ENCODE measurements around the gene OR52E2. TPM values are rescaled to one million over a fixed set of nuclear protein-coding genes. Genes with fewer than 3 reads are reported as not detected.

OR52E2 gene
- total and polyA plus RNA-seq, 7 experiments from 2014 or later = not detected

DNA sequence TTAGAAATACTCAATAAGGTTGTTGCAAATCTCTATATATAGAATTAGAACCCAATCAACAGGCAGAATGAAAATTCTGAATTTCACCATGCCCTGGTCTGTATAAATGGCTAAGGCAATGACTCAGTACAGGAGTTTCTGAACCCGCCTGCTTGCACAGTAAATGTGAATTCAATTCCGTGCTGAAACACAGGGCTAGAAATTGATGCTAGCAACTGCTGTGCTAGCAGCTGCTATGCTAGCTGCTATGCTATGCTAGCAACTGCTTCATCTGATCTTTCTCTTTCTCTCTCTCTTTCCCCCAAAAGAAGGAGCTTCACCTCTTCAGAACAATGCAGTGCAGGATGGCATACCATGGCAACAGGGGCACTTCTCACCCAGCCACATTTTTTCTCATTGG lies 22.8 kb downstream of the OR52E2 start:
- no peaks in the 10 kb centered on the region for H3K4me1 ChIP-seq (ENCODE audit: control insufficient read depth in 2 of 2, insufficient read depth in 2 of 2, low read length in 2 of 2)
- ChIA-PET CTCF (no interaction called here), POLR2A (no interaction called here)
- H3K36me3 ChIP-seq (ENCODE audit: control insufficient read depth in 2 of 3, insufficient read depth in 3 of 3, low read length in 3 of 3) = no peaks in the 10 kb centered on the region
- no peaks in the 10 kb centered on the region for H3K4me1 Mint-ChIP-seq
- intact Hi-C loops (cut with micrococcal nuclease) = no loop called here
- no peak overlapping the region for H3K4me3 Mint-ChIP-seq
- no peaks in the 10 kb centered on the region for H3K27me3 ChIP-seq (ENCODE audit: control insufficient read depth in 2 of 2, insufficient read depth in 2 of 2, low read length in 2 of 2)
- ATAC-seq = no peak
- peaks cover 0 to 6% (median 0%) of the 10 kb centered on the region in 5 donors for H3K27me3 Mint-ChIP-seq
- H3K27ac ChIP-seq (ENCODE audit: low read depth, low read length) = no peak overlapping the region
- H3K9me3 Mint-ChIP-seq = peaks cover 0 to 4% (median 0%) of the 10 kb centered on the region in 11 donors
- no peaks in the 10 kb centered on the region for H3K9me3 ChIP-seq (ENCODE audit: control insufficient read depth in 2 of 3, low read length in 3 of 3)
- no peak overlapping the region for H3K27ac Mint-ChIP-seq
- no peaks in the 10 kb centered on the region for H3K36me3 Mint-ChIP-seq
- DNase-seq = no peak
- H3K4me3 ChIP-seq (ENCODE audit: low read length) = no peak overlapping the region

DNA sequence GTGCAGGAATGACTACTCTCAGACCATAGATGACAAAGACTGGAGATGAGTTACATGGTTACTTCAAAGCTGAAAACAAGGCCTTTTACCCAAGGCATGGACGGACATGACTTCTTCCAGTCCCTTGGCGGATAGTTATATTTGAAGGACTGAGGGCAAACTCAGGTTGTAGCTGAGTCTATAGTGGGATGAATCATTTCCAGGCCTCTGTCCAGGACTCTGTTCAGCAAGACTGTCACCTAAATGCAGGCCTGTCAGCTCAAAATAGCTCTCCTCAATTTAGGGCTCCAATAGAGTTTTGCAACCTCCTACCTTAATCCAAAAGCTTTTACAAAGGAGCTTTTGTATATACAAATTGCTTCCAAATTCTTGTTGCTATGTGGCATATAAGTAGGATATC lies 37.4 kb downstream of the OR52E2 start:
- Mint-ChIP-seq H3K4me1 (no peaks in the 10 kb centered on the region), H3K9me3 (peaks cover 11 to 49% (median 22%) of the 10 kb centered on the region in 11 donors), H3K27me3 (peaks cover 0 to 12% (median 0%) of the 10 kb centered on the region in 5 donors), H3K36me3 (peaks cover 0 to 4% (median 0%) of the 10 kb centered on the region in 5 donors), H3K4me3 (no peak overlapping the region), H3K27ac (no peak overlapping the region)
- ATAC-seq = no peak
- intact Hi-C loops (cut with micrococcal nuclease) = no loop called here
- POLR2A ChIA-PET = no interaction called here
- Histone ChIP-seq H3K4me3 (ENCODE audit: low read length) (no peak overlapping the region), H3K27ac (ENCODE audit: low read depth, low read length) (no peak overlapping the region), H3K9me3 (ENCODE audit: control insufficient read depth in 2 of 3, low read length in 3 of 3) (peaks cover 0 to 18% (median 0%) of the 10 kb centered on the region in 3 experiments), H3K4me1 (ENCODE audit: control insufficient read depth in 2 of 2, insufficient read depth in 2 of 2, low read length in 2 of 2) (no peaks in the 10 kb centered on the region), H3K36me3 (ENCODE audit: control insufficient read depth in 2 of 3, insufficient read depth in 3 of 3, low read length in 3 of 3) (no peaks in the 10 kb centered on the region), H3K27me3 (ENCODE audit: control insufficient read depth in 2 of 2, insufficient read depth in 2 of 2, low read length in 2 of 2) (no peaks in the 10 kb centered on the region)
- no peak for DNase-seq
- CTCF ChIA-PET = no interaction called here

DNA sequence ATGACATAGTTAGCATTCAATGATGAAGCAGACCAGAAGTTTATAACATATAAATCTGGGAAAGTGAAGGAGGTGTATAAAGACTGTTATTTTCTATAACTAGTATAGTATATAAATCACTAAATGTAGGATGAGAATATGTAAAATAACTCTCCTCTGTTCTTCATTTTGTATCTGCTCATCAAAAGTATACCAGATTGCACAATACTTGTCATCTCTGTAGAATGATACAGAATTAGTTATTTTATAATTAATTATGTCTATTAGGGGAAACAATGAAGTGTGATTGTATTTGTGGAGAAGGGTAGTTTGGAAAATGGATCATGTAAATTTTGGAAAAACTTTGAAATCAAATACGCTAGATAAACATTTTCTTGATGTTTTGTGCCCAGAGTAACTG lies 46.4 kb downstream of the OR52E2 start:
- Mint-ChIP-seq H3K27me3 (peaks cover 0 to 14% (median 10%) of the 10 kb centered on the region in 5 donors), H3K36me3 (no peaks in the 10 kb centered on the region), H3K9me3 (peaks cover 0 to 7% (median 0%) of the 10 kb centered on the region in 11 donors), H3K27ac (no peak overlapping the region), H3K4me3 (no peak overlapping the region), H3K4me1 (no peaks in the 10 kb centered on the region)
- H3K27ac ChIP-seq (ENCODE audit: low read depth, low read length) = no peak overlapping the region
- H3K4me1 ChIP-seq (ENCODE audit: control insufficient read depth in 2 of 2, insufficient read depth in 2 of 2, low read length in 2 of 2) = no peaks in the 10 kb centered on the region
- POLR2A ChIA-PET = no interaction called here
- CTCF ChIA-PET = no interaction called here
- H3K27me3 ChIP-seq (ENCODE audit: control insufficient read depth in 2 of 2, insufficient read depth in 2 of 2, low read length in 2 of 2) = no peaks in the 10 kb centered on the region
- H3K9me3 ChIP-seq (ENCODE audit: control insufficient read depth in 2 of 3, low read length in 3 of 3) = no peaks in the 10 kb centered on the region
- ATAC-seq (no peak), DNase-seq (no peak)
- intact Hi-C loops (cut with micrococcal nuclease) = loop anchor here in 1 of 2 donors (10.0 kb wide), 1 partner anchor 58 kb away; the partner anchor contains the start of gene OR51A2
- H3K36me3 ChIP-seq (ENCODE audit: control insufficient read depth in 2 of 3, insufficient read depth in 3 of 3, low read length in 3 of 3) = no peaks in the 10 kb centered on the region
- no peak overlapping the region for H3K4me3 ChIP-seq (ENCODE audit: low read length)

DNA sequence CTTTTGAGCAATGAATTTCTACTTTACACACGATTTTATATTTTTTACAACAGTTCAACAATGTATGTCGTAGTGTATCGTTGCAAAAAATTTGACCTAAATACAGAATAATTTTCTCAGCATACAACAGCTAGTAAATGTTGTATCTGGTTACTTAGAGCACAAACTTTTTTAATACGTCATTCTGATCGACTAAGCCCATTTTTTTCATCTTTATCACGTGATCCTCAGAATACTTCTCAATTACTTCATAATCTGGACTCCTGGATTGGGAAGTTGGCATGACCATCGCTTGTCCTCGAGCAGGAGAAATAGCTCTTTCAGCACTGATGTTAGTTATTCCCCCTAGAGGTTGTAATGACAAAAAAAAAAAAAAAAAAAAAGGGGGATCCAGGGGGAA lies 48.2 kb downstream of the OR52E2 start:
- CTCF ChIA-PET = no interaction called here
- Histone ChIP-seq H3K27me3 (ENCODE audit: control insufficient read depth in 2 of 2, insufficient read depth in 2 of 2, low read length in 2 of 2) (no peaks in the 10 kb centered on the region), H3K36me3 (ENCODE audit: control insufficient read depth in 2 of 3, insufficient read depth in 3 of 3, low read length in 3 of 3) (no peaks in the 10 kb centered on the region), H3K4me3 (ENCODE audit: low read length) (no peak overlapping the region), H3K27ac (ENCODE audit: low read depth, low read length) (no peak overlapping the region), H3K4me1 (ENCODE audit: control insufficient read depth in 2 of 2, insufficient read depth in 2 of 2, low read length in 2 of 2) (no peaks in the 10 kb centered on the region), H3K9me3 (ENCODE audit: control insufficient read depth in 2 of 3, low read length in 3 of 3) (no peaks in the 10 kb centered on the region)
- Mint-ChIP-seq H3K36me3 (no peaks in the 10 kb centered on the region), H3K27ac (no peak overlapping the region), H3K27me3 (peaks cover 0 to 14% (median 10%) of the 10 kb centered on the region in 5 donors), H3K4me3 (no peak overlapping the region), H3K9me3 (peaks cover 0 to 7% (median 0%) of the 10 kb centered on the region in 11 donors), H3K4me1 (no peaks in the 10 kb centered on the region)
- DNase-seq (no peak), ATAC-seq (no peak)
- intact Hi-C loops (cut with micrococcal nuclease) = loop anchor here in 1 of 2 donors (10.0 kb wide), 1 partner anchor 56 kb away; the partner anchor contains the start of gene OR51A2
- POLR2A ChIA-PET = no interaction called here

Other genes with a start within 250 kb of the OR52E2 start
- gene OR51F2, start 238.3 kb downstream of the OR52E2 start, total RNA-seq = not detected
- not detected for gene OR51F2, start 238.3 kb downstream of the OR52E2 start, polyA plus RNA-seq
- not detected for gene OR51S1, start 210.4 kb downstream of the OR52E2 start, total RNA-seq
- not detected for gene OR51S1, start 210.4 kb downstream of the OR52E2 start, polyA plus RNA-seq
- not detected for gene OR51T1, start 177.7 kb downstream of the OR52E2 start, total RNA-seq
- not detected for gene OR51T1, start 177.7 kb downstream of the OR52E2 start, polyA plus RNA-seq
- not detected for gene OR51A7, start 155.8 kb downstream of the OR52E2 start, total RNA-seq
- not detected for gene OR51A7, start 155.8 kb downstream of the OR52E2 start, polyA plus RNA-seq
- not detected for gene OR51G2, start 140.3 kb downstream of the OR52E2 start, total RNA-seq
- not detected for gene OR51G2, start 140.3 kb downstream of the OR52E2 start, polyA plus RNA-seq
- gene OR51G1, start 135.3 kb downstream of the OR52E2 start, total RNA-seq = not detected
- gene OR51G1, start 135.3 kb downstream of the OR52E2 start, polyA plus RNA-seq = not detected
- gene OR51A4, start 112.0 kb downstream of the OR52E2 start, total RNA-seq = not detected
- not detected for gene OR51A4, start 112.0 kb downstream of the OR52E2 start, polyA plus RNA-seq
- gene OR51A2, start 103.9 kb downstream of the OR52E2 start, total RNA-seq = not detected
- not detected for gene OR51A2, start 103.9 kb downstream of the OR52E2 start, polyA plus RNA-seq
- gene OR51L1, start 64.8 kb downstream of the OR52E2 start, total RNA-seq = not detected
- gene OR51L1, start 64.8 kb downstream of the OR52E2 start, polyA plus RNA-seq = not detected
- not detected for gene OR52J3, start 13.1 kb downstream of the OR52E2 start, total RNA-seq
- gene OR52J3, start 13.1 kb downstream of the OR52E2 start, polyA plus RNA-seq = not detected
- gene OR52E1, start 9.9 kb upstream of the OR52E2 start, total RNA-seq = not detected
- not detected for gene OR52E1, start 9.9 kb upstream of the OR52E2 start, polyA plus RNA-seq
- not detected for gene OR52A5, start 78.7 kb upstream of the OR52E2 start, total RNA-seq
- not detected for gene OR52A5, start 78.7 kb upstream of the OR52E2 start, polyA plus RNA-seq
- gene OR52A1, start 95.1 kb upstream of the OR52E2 start, total RNA-seq = not detected
- gene OR52A1, start 95.1 kb upstream of the OR52E2 start, polyA plus RNA-seq = not detected
- not detected for gene OR51V1, start 141.1 kb upstream of the OR52E2 start, total RNA-seq
- gene OR51V1, start 141.1 kb upstream of the OR52E2 start, polyA plus RNA-seq = not detected
- 10 to 100 TPM in 1 of 5 experiments, under 1 TPM in 1, not detected in 3; 1.00 to 56.2 TPM for gene HBB, start 167.4 kb upstream of the OR52E2 start, total RNA-seq
- gene HBB, start 167.4 kb upstream of the OR52E2 start, polyA plus RNA-seq = under 1 TPM; 0.67 to 0.91 TPM
- not detected for gene HBD, start 174.9 kb upstream of the OR52E2 start, total RNA-seq
- not detected for gene HBD, start 174.9 kb upstream of the OR52E2 start, polyA plus RNA-seq
- not detected for gene HBG1, start 190.2 kb upstream of the OR52E2 start, total RNA-seq
- gene HBG1, start 190.2 kb upstream of the OR52E2 start, polyA plus RNA-seq = not detected
- gene HBG2, start 195.2 kb upstream of the OR52E2 start, total RNA-seq = not detected
- gene HBG2, start 195.2 kb upstream of the OR52E2 start, polyA plus RNA-seq = not detected
- gene HBE1, start 210.3 kb upstream of the OR52E2 start, total RNA-seq = not detected
- not detected for gene HBE1, start 210.3 kb upstream of the OR52E2 start, polyA plus RNA-seq
- not detected for gene OR51B4, start 242.3 kb upstream of the OR52E2 start, total RNA-seq
- not detected for gene OR51B4, start 242.3 kb upstream of the OR52E2 start, polyA plus RNA-seq